Skeletal muscle satellite cell (primary cell): ENCODE measurements around the gene ZNF365. TPM values are rescaled to one million over a fixed set of nuclear protein-coding genes. Genes with fewer than 3 reads are reported as not detected.
A peak's percentile ranks its signal among the peaks of the same experiment; 100 is the strongest.

Source experiments
- H3K27me3 ChIP-seq: 2 replicates; pipeline ENCODE4 v1.7.0; 2013; ENCODE audit warnings: low read length; ENCODE audit not compliant: control insufficient read depth, insufficient read depth
- H3K36me3 ChIP-seq: 2 replicates; pipeline ENCODE4 v1.7.0; 2013; ENCODE audit warnings: mild to moderate bottlenecking, control low read depth, low read length; ENCODE audit not compliant: insufficient read depth
- H3K4me1 ChIP-seq: 2 replicates; pipeline ENCODE4 v1.7.0; 2013; ENCODE audit warnings: low read length; ENCODE audit not compliant: control insufficient read depth, insufficient read depth
- H3K4me2 ChIP-seq: 2 replicates; pipeline ENCODE4 v1.7.0; 2013; ENCODE audit warnings: mild to moderate bottlenecking, low read length
- H3K4me3 ChIP-seq: 2 replicates; pipeline ENCODE4 v1.7.0; 2013; ENCODE audit warnings: low read length
- H3K9ac ChIP-seq: 2 replicates; pipeline ENCODE4 v1.7.0; 2013; ENCODE audit warnings: mild to moderate bottlenecking, low read depth, low read length, moderate library complexity
- H3K9me3 ChIP-seq: replicated peaks from 2 replicates; pipeline ENCODE4 v1.7.0; 2013; ENCODE audit warnings: mild to moderate bottlenecking, control low read depth, low read length
- total RNA-seq: library from RNA; depleted of rRNA; stranded (reverse); fragments of >200 nt; gene quantifications from 2 replicates; pipeline ENCODE4 v1.2.3, GENCODE V29; 2012; rRNA removed

ZNF365 gene
- 0.25 and 0.44 TPM in 2 replicates for total RNA-seq

- Histone ChIP-seq H3K4me1 (peaks cover 15% of the 10 kb centered on the region), H3K9ac (peak within 1 kb of the TSS; percentile 74), H3K27me3 (no peaks in the 10 kb centered on the region), H3K4me2 (peak within 1 kb of the TSS; percentile 93), H3K9me3 (no peaks in the 10 kb centered on the region), H3K36me3 (no peaks in the 10 kb centered on the region), H3K4me3 (peak within 1 kb of the TSS; percentile 88)
Observed at GRCh38 chr10:62373995-62374861, at the start of gene ZNF365. Gene ZNF365, plus strand, starts transcription at chr10:62374369. Its CDS starts 1,825 bp downstream, at chr10:62376194.

- Histone ChIP-seq H3K27me3 (no peaks in the 10 kb centered on the region), H3K9ac (no peak overlapping the region), H3K4me1 (no peaks in the 10 kb centered on the region), H3K9me3 (peaks cover 7% of the 10 kb centered on the region), H3K4me2 (no peak overlapping the region), H3K4me3 (no peak overlapping the region), H3K36me3 (no peaks in the 10 kb centered on the region)
Observed at GRCh38 chr10:62326176-62326575, 48.0 kb upstream of the ZNF365 start.

GRCh38 chr10:62327885-62328284 lies 46.3 kb upstream of the ZNF365 start:
- no peak overlapping the region for H3K9ac ChIP-seq
- no peaks in the 10 kb centered on the region for H3K36me3 ChIP-seq
- no peak overlapping the region for H3K4me2 ChIP-seq
- no peaks in the 10 kb centered on the region for H3K27me3 ChIP-seq
- no peaks in the 10 kb centered on the region for H3K4me1 ChIP-seq
- no peak overlapping the region for H3K4me3 ChIP-seq
- H3K9me3 ChIP-seq: peaks cover 7% of the 10 kb centered on the region

GRCh38 chr10:62330213-62330612 lies 44.0 kb upstream of the ZNF365 start:
- no peaks in the 10 kb centered on the region for H3K36me3 ChIP-seq
- H3K9ac ChIP-seq: no peak overlapping the region
- no peak overlapping the region for H3K4me3 ChIP-seq
- no peaks in the 10 kb centered on the region for H3K9me3 ChIP-seq
- no peak overlapping the region for H3K4me2 ChIP-seq
- peaks cover 3% of the 10 kb centered on the region for H3K4me1 ChIP-seq
- H3K27me3 ChIP-seq: no peaks in the 10 kb centered on the region

GRCh38 chr10:62332406-62332805 lies 41.8 kb upstream of the ZNF365 start:
- no peak overlapping the region for H3K9ac ChIP-seq
- no peak overlapping the region for H3K4me2 ChIP-seq
- H3K4me1 ChIP-seq: peaks cover 6% of the 10 kb centered on the region
- H3K4me3 ChIP-seq: no peak overlapping the region
- H3K9me3 ChIP-seq: no peaks in the 10 kb centered on the region
- no peaks in the 10 kb centered on the region for H3K27me3 ChIP-seq
- no peaks in the 10 kb centered on the region for H3K36me3 ChIP-seq

GRCh38 chr10:62333135-62333889 lies 40.9 kb upstream of the ZNF365 start:
- no peaks in the 10 kb centered on the region for H3K9me3 ChIP-seq
- no peak overlapping the region for H3K4me3 ChIP-seq
- H3K4me1 ChIP-seq: peaks cover 6% of the 10 kb centered on the region
- H3K9ac ChIP-seq: no peak overlapping the region
- no peak overlapping the region for H3K4me2 ChIP-seq
- H3K27me3 ChIP-seq: no peaks in the 10 kb centered on the region
- H3K36me3 ChIP-seq: no peaks in the 10 kb centered on the region

- H3K9ac ChIP-seq: no peak overlapping the region
- H3K27me3 ChIP-seq: no peaks in the 10 kb centered on the region
- no peaks in the 10 kb centered on the region for H3K9me3 ChIP-seq
- no peak overlapping the region for H3K4me2 ChIP-seq
- H3K4me1 ChIP-seq: peaks cover 6% of the 10 kb centered on the region
- H3K4me3 ChIP-seq: no peak overlapping the region
- H3K36me3 ChIP-seq: no peaks in the 10 kb centered on the region
Observed at GRCh38 chr10:62333988-62334682, 40.0 kb upstream of the ZNF365 start.

GRCh38 chr10:62335326-62335725 lies 38.8 kb upstream of the ZNF365 start:
- Histone ChIP-seq H3K27me3 (no peaks in the 10 kb centered on the region), H3K36me3 (no peaks in the 10 kb centered on the region), H3K4me2 (no peak overlapping the region), H3K9me3 (no peaks in the 10 kb centered on the region), H3K9ac (no peak overlapping the region), H3K4me1 (peaks cover 6% of the 10 kb centered on the region), H3K4me3 (no peak overlapping the region)

GRCh38 chr10:62336404-62336803 lies 37.8 kb upstream of the ZNF365 start:
- H3K36me3 ChIP-seq: no peaks in the 10 kb centered on the region
- H3K27me3 ChIP-seq: no peaks in the 10 kb centered on the region
- no peak overlapping the region for H3K4me2 ChIP-seq
- peaks cover 6% of the 10 kb centered on the region for H3K4me1 ChIP-seq
- no peaks in the 10 kb centered on the region for H3K9me3 ChIP-seq
- no peak overlapping the region for H3K9ac ChIP-seq
- H3K4me3 ChIP-seq: no peak overlapping the region

GRCh38 chr10:62341419-62341818 lies 32.8 kb upstream of the ZNF365 start:
- H3K9me3 ChIP-seq: peaks cover 7% of the 10 kb centered on the region

GRCh38 chr10:62343000-62343399 lies 31.2 kb upstream of the ZNF365 start:
- Histone ChIP-seq H3K9ac (no peak overlapping the region), H3K4me3 (no peak overlapping the region), H3K36me3 (no peaks in the 10 kb centered on the region), H3K27me3 (no peaks in the 10 kb centered on the region), H3K4me1 (no peaks in the 10 kb centered on the region), H3K9me3 (peaks cover 10% of the 10 kb centered on the region), H3K4me2 (no peak overlapping the region)

More at GRCh38 chr10:62341419-62341818, 32.8 kb upstream of the ZNF365 start:
- no peaks in the 10 kb centered on the region for H3K4me1 ChIP-seq
- H3K9ac ChIP-seq: no peak overlapping the region
- H3K36me3 ChIP-seq: no peaks in the 10 kb centered on the region
- no peaks in the 10 kb centered on the region for H3K27me3 ChIP-seq
- no peak overlapping the region for H3K4me2 ChIP-seq
- no peak overlapping the region for H3K4me3 ChIP-seq
